ENCODE measurements around the gene TFDP2. TPM values are rescaled to one million over a fixed set of nuclear protein-coding genes. Genes with fewer than 3 reads are reported as not detected.

The TFDP2 gene
- total and polyA plus RNA-seq, 11 donors = 18.3 to 80.9 (median 52.2) TPM

DNA sequence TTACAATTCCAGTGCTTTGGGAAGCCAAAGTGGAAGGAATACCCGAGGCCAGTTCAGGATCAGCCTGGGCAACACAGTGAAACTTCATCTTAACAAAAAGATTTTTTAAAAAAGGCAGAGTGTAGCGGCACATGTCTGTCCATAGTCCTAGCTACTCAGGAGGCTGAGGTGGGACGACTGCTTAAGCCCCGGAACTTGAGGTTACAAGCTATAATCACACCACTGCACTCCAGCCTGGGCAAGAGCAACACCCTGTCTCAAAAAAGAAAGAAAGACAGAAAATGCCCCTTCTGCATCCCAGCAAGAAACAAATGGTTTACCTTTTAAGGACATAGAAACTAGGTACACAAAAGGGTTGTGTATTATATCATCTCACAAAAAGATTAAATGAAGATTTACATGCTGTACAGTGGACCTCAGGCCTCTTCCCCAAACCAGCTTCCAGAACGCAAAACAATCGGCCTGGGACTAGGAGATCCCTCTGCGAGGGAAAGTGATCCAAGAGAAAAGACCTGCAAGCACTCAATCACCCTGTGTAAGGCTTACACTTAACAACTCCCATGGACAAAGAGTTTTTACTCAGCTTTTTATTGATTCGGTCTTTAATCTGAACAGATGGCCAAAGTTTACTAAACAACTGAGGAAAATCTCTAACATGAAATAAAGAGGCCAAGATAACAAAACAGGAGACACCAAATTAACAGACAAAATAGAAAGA is 21.2 kb downstream of the TFDP2 start:
- no peak for DNase-seq
- no peaks in the 10 kb centered on the region for H3K36me3 ChIP-seq
- intact Hi-C loops (cut with DNase I) = loop anchor here in 8 of 10 donors (2.0 to 10.0 kb wide), 5 partner anchors 147 to 157 kb away; no protein-coding TSS in a partner anchor
- no peak overlapping the region for H3K4me3 ChIP-seq
- H3K9me3 ChIP-seq = no peaks in the 10 kb centered on the region
- no peaks in the 10 kb centered on the region for H3K4me1 ChIP-seq
- no peak for ATAC-seq
- H3K27me3 ChIP-seq = no peaks in the 10 kb centered on the region
- 84 to 89% (median 88%) methylated on average over 8 of the region's 8 CpGs for WGBS, 4 donors
- no peak overlapping the region for H3K27ac ChIP-seq
- TF ChIP-seq, protein P1, sequence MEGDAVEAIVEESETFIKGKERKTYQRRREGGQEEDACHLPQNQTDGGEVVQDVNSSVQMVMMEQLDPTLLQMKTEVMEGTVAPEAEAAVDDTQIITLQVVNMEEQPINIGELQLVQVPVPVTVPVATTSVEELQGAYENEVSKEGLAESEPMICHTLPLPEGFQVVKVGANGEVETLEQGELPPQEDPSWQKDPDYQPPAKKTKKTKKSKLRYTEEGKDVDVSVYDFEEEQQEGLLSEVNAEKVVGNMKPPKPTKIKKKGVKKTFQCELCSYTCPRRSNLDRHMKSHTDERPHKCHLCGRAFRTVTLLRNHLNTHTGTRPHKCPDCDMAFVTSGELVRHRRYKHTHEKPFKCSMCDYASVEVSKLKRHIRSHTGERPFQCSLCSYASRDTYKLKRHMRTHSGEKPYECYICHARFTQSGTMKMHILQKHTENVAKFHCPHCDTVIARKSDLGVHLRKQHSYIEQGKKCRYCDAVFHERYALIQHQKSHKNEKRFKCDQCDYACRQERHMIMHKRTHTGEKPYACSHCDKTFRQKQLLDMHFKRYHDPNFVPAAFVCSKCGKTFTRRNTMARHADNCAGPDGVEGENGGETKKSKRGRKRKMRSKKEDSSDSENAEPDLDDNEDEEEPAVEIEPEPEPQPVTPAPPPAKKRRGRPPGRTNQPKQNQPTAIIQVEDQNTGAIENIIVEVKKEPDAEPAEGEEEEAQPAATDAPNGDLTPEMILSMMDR (IDR thresholded peaks at IDR 0.05) = no peak
- TF ChIP-seq POLR2A (IDR thresholded peaks at IDR 0.05) = no peak

GRCh38 chr3:142124243-142124642 is 25.1 kb downstream of the TFDP2 start:
- no peaks in the 10 kb centered on the region for H3K36me3 ChIP-seq
- H3K9me3 ChIP-seq = peaks cover 0 to 6% (median 0%) of the 10 kb centered on the region in 12 donors
- ATAC-seq = no peak
- no peaks in the 10 kb centered on the region for H3K27me3 ChIP-seq
- intact Hi-C loops (cut with DNase I) = loop anchor here in 4 of 10 donors (2.0 to 10.0 kb wide), 3 partner anchors 151 to 161 kb away; no protein-coding TSS in a partner anchor
- H3K4me3 ChIP-seq = no peak overlapping the region
- WGBS, 4 donors = 91 to 94% (median 94%) methylated on average over 2 of the region's 2 CpGs
- DNase-seq = no peak
- no peak for TF ChIP-seq POLR2A (IDR thresholded peaks at IDR 0.05)
- TF ChIP-seq, protein P1 (IDR thresholded peaks at IDR 0.05) = no peak
- no peak overlapping the region for H3K27ac ChIP-seq
- no peaks in the 10 kb centered on the region for H3K4me1 ChIP-seq

- no peak overlapping the region for H3K27ac ChIP-seq
- peaks cover 0 to 9% (median 0%) of the 10 kb centered on the region in 12 donors for H3K9me3 ChIP-seq
- H3K27me3 ChIP-seq = no peaks in the 10 kb centered on the region
- no peaks in the 10 kb centered on the region for H3K36me3 ChIP-seq
- TF ChIP-seq, protein P1 (IDR thresholded peaks at IDR 0.05) = no peak
- TF ChIP-seq POLR2A (IDR thresholded peaks at IDR 0.05) = no peak
- intact Hi-C loops (cut with DNase I) = loop anchor here in 2 of 10 donors (10.0 kb wide), 2 partner anchors 154 to 164 kb away; no protein-coding TSS in a partner anchor
- DNase-seq (no peak), ATAC-seq (no peak)
- 47 to 57% (median 51%) methylated on average over 3 of the region's 3 CpGs for WGBS, 4 donors
- no peaks in the 10 kb centered on the region for H3K4me1 ChIP-seq
- no peak overlapping the region for H3K4me3 ChIP-seq
Measured at GRCh38 chr3:142120707-142121106, 28.6 kb downstream of the TFDP2 start.

DNA sequence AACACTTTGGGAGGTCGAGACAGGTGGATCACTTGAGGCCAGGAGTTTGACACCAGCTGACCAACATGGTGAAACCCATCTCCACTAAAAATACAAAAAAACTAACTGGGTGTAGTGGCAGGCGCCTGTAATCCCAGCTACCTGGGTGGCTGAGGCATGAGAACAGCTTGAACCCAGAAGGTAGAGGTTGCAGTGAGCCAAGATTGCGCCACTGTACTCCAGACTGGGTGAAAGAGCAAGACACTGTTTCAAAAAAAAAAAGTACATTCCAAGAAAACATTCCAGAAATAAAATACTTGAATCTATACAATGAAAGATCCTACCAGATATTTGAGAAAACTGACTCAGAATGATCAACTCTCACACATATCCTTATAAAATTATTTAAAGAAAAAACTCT is 30.4 kb downstream of the TFDP2 start:
- H3K27me3 ChIP-seq = no peaks in the 10 kb centered on the region
- WGBS, 4 donors = 93 to 99% (median 95%) methylated on average over 3 of the region's 3 CpGs
- no peak overlapping the region for H3K27ac ChIP-seq
- TF ChIP-seq, protein P1 (IDR thresholded peaks at IDR 0.05) = no peak
- no peak for TF ChIP-seq POLR2A (IDR thresholded peaks at IDR 0.05)
- ATAC-seq = no peak
- DNase-seq = no peak
- H3K4me3 ChIP-seq = no peak overlapping the region
- peaks cover 0 to 9% (median 0%) of the 10 kb centered on the region in 12 donors for H3K9me3 ChIP-seq
- intact Hi-C loops (cut with DNase I) = no loop called here
- H3K36me3 ChIP-seq = no peaks in the 10 kb centered on the region
- H3K4me1 ChIP-seq = no peaks in the 10 kb centered on the region
